NCI-H2196 (cell line): ENCODE data around the gene TNS1.

Source experiments
- DNase-seq: peaks from one replicate; lab custom pipeline; 2025; ENCODE audit not compliant: unreplicated experiment; lab: John Stamatoyannopoulos, UW

The TNS1 gene

DNA sequence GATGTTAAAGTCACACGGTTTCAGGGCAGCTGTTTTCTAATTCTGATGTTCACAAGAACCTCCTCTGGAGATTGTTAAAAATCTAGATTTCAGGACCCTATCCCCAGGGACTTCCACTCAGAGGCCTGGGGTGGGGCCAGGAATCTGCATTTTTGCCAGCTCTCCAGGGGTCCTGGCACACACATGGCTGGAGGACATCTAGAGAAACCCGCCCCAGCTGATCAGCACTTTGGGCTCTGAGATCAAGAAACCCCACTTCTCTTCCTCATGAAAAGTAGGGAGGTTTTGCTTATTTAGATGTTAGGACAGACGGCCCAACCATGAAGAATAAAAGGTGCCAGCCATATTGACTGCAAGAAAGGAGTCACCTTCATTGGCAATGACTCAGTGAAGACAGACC lies 148.8 kb downstream of the TNS1 start:
- no peak for DNase-seq

GRCh38 chr2:217853301-217853881 lies 149.4 kb downstream of the TNS1 start:
- no peak for DNase-seq

DNA sequence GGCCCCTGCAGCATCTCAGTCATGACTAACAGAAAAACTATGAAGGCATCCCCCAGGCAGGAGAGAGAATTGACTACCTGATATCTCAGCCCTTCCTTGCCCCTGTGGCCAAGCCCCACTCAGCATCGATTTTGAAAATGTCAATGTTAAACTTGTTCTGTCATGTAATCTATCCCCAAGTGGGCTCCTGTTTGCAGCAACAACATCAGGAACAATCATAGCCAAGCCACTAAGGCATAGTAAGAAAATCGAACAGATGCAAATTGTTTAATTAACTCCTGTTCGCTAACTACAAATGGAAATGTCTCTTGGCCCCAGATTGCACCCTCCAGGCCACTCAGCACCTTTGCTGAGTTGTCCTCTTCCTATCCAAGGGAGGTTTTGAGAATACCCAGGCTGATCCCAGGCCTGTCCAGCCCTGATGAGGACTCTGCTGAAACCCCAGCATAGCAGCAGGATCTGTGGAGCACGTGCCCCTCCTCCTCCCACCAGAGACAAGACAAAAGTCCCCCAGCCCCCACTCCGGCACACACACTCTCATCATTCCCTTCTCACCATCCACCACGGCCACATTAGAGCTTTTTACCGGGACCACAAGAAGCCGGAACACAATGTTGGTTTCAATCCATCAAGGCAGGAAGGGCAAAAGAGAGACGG lies 150.1 kb downstream of the TNS1 start:
- DNase-seq = no peak

DNA sequence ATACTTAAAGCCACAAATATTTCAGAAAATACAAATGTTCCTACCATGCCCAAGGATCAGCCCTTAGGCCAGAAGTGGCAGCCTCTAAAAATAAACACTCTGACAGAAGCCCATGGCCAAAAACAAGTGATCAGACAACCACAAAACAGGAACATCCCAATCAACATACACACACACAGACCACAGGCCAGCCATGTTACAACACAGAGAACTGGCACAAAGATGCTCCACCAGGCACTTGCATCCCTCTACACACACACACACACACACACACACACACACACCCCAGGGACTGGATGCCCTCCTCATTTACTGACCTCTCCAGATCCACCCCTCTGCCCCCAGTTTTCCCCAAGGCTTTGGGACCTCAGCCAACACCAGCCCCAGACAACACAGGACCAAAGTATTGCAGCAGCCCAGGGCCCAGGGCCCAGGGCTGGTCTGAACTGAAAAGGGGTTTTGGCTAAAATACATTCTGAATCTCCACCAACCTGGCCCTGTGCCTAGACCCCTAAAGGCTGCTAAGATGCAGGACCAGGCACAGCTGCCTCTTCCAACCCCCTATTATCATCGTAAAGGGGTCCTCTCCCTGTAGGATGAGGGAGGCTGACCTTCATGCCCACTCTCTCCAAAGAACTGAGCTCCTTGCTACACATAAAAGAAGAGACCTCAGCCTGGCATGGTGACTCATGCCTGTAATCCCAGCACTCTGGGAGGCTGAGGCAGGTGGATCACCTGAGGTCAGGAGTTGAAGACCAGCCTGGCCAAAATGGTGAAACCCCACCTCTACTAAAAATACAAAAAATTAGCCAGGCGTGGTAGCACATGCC lies 151.4 kb downstream of the TNS1 start:
- DNase-seq = no peak

DNA sequence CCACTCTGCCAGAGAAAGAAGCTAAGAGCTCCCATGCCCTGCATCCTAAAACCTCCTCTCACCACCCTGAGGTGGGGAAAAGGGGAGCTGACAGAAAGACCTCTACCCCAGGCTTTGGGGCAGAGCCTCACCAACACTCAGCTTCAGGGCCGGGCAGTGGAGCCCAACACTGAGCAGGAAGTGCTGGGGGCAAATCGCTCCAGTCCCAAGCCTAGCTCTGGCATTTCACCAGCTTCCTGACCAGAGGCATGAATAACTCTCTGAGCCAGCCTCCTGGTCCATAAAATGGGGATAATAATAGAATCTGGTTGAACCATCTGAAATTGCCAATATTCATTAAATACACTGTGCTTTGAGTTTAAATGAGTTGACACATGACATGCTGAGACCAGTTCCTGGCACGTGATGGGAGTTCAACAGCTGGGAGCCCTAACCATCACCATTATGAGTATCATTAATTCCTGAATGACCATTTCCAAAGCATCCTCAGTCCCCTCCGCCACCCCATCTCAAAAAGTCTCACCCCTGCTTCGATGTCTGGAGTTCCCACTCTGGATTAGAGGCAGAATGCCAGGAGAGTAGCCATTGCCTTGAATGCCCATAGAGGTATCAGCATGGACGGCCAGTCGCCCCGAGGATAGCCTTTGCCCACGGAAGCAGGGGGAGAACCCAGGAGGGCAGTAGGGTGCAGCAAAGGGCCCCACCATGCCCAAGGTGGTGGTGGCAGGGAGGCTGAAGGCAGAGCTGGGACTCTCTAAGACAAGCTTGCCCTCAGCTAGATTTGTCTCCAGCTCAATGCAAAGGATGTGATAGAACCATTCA lies 153.4 kb downstream of the TNS1 start:
- no peak for DNase-seq

DNA sequence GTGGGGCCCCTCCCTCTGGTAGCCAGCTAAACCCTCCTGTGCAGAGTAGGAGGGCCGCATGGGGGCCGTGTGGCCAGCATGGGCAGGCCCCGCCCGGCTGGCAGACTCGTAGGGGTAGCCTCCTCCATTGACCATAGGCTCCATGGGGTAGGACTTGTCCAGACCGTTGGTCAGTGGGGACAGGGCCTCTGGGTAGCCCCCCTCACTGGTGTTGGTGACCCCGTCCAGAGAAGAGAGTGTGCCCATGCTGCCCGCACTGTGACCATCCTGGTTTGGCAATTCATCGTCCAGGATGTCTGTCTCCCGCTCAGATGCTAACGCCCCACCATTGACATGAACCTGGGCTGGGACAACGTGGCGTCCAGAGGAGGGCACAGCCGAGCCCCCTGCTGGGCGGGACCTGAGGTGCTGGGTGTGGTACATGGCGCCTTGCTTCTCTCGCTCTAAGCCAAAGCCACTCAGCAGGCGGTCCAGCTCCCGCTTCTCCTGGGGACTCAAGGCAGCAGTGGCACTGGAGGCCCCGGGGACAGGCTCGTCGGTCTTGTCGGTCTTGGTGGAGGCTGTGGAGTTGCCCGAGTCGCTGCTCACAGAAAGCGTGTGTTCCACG lies 154.3 kb downstream of the TNS1 start:
- no peak for DNase-seq

GRCh38 chr2:217847552-217848350 lies 155.0 kb downstream of the TNS1 start:
- DNase-seq = no peak

DNA sequence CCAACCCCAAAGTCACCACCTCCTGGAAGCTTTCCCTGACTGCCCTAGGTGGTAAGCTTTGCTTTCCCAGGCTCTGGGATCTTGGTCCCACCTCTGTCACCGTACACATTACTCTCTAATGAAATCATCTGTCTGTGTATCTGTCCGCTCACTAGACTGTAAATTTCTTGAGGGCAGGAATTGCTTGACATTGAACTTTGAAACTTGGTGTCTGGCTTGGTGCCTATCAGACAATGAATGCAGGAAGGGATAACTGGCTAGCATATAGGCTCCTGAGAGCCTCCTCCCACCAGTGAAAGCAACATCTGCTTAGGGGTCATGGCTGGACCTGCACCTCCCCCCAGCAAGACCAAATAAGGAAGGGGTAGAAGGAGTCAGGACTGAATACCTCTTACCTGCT lies 155.7 kb downstream of the TNS1 start:
- no peak for DNase-seq

GRCh38 chr2:217846321-217846743 lies 156.5 kb downstream of the TNS1 start:
- no peak for DNase-seq

GRCh38 chr2:217845301-217845700 lies 157.5 kb downstream of the TNS1 start:
- DNase-seq = no peak

DNA sequence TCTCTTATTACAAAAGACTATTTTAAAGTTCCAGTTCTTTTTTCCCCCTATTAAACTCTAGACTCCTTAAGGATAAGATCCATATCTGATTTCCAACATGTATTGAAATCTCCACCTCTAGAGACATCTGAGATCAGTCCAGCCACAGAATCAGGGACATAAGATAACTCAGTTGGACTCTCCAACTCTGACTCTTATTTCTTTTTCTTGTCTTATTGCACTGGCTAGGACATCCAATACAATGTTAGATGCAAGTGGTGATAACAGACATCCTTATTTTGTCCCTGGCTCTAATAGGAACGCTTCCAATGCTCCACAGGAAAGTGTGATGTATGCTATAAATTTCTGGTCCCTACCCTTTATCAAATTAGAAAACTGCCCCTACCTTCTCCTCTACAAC lies 158.1 kb downstream of the TNS1 start:
- DNase-seq = no peak

GRCh38 chr2:217843324-217843723 lies 159.5 kb downstream of the TNS1 start:
- DNase-seq = no peak

DNA sequence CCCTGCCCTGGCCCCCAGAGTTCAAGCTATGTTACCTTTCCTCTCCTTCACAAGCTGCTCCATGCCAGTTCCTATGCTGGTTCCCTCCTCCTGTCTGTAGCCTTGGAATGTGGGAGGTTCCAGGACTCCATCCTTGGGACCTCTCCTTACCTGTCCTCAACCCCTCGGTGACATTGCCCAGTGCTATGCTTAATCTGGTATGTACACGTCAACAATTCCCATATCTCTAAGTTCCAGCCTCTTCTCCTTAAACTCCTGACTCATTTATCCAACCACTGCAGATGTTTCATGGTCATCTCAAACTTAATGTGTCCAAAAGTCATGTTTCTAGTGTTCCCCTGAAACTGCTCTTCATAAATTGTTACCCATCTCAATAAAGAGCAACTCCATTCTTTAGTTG lies 160.8 kb downstream of the TNS1 start:
- no peak for DNase-seq

GRCh38 chr2:217840522-217840921 lies 162.3 kb downstream of the TNS1 start:
- DNase-seq = no peak

DNA sequence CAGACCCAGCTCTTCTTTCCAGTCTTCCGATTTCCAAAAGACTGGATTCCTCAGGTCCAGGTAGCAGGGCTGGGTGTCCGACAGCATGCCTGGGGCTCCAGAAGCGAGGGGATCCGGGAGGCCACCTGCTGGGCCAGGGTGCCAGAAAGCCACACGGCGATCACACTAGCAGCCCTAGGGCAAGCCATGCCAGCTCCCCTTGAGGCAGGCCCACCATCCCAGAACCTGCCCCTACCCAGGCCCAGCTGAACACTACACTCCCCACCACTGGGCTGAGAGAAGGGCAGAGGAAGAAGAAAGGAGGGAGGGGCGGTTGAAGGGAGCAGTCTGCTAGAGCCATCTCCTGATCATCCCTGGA lies 163.1 kb downstream of the TNS1 start:
- no peak for DNase-seq

DNA sequence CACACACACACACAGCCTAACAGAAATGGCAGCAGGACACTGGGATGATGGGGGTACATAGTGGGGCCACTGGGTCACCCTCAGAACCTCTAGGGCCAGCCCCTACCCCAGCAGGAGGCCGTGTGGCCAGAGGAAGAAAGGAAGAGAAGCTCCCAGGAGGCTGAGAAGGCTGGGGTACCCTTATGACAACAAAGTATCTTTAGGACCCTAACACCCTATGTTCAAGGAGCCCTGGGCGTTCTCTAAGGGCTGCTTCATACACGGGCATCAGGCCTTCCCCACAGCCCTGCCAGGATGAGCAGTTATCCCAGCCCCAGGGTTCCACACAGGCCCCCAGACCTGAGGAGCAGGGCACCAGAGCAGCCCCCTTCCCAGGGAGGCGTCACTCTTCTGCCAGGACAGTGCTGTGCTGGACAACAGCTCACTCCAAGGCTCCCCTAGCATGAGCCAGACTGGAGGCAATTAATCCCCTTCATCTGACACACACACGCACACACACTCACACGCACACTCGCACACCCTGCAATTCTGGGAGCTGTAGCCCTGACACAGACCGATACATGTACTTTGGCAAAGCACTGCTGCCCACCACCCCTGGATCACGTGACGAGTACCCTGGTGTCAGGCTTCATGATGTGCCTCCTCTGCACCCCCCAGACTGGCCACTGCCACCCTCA lies 163.6 kb downstream of the TNS1 start:
- no peak for DNase-seq

- no peak for DNase-seq
These were observed 164.4 kb downstream of the TNS1 start for GRCh38 chr2:217838409-217838831.

DNA sequence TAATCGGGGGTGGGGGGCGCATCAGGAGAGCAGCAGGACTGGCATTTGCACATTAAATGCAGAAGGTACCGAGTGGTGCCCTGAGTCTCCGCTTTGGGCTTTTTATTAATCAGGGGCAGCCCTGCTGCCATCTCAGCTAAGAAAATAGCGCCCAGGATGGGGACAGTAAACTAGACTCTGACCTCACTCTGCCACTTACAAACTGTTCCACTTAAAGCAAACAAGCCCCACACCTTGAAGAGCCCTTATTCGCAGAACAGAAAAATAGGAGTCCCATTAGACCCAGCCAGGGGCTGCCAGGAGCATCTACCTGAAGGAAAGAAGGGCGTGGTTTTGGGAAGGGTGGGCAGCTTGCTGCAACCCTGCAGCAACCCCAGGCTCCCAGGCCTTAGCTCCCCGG lies 165.3 kb downstream of the TNS1 start:
- no peak for DNase-seq

GRCh38 chr2:217836901-217837491 lies 165.8 kb downstream of the TNS1 start:
- no peak for DNase-seq
